Panc1 (cell line): ENCODE data around the gene DKK3. TPM values are rescaled to one million over a fixed set of nuclear protein-coding genes. Genes with fewer than 3 reads are reported as not detected.

Source experiments
- ATAC-seq: fragments of 200-7000 bp; cut with Tn5 transposase; 2 replicates; pipeline ENCODE4 v1.9.1; 2020; ENCODE audit warnings: mild to moderate bottlenecking, moderate library complexity
- BruUV-seq: library from RNA; stranded (reverse); fragments of 400-500 nt; replicated peaks from 2 replicates; lab custom pipeline; 2021; lab: Mats Ljungman, UMichigan
- CTCF ChIA-PET: fragments of 300-600 bp; sonication (Branson Sonifier 250); formaldehyde crosslinking; loops from one replicate; lab custom pipeline; 2022; ENCODE audit warnings: antibody characterized with exemption; lab: Charles Lee
- POLR2A ChIA-PET: fragments of 300-600 bp; sonication (Branson Sonifier 250); formaldehyde crosslinking; loops from one replicate; lab custom pipeline; 2022; ENCODE audit warnings: antibody characterized with exemption; lab: Charles Lee
- DNase-seq: peaks from one replicate; pipeline ENCODE4 v3.0.0-alpha.2; 2010; ENCODE audit warnings: low read depth, low spot score
- H3K27ac ChIP-seq: 2 replicates; pipeline ENCODE4 v1.5.1; 2011; ENCODE audit warnings: mild to moderate bottlenecking, low read length, inconsistent platforms
- H3K27me3 ChIP-seq: fragments of 200-500 bp; sonication (Bioruptor generic); 2 replicates; pipeline ENCODE4 v1.6.0; 2014; ENCODE audit warnings: low read length, inconsistent platforms; ENCODE audit not compliant: control insufficient read depth, insufficient read depth
- H3K36me3 ChIP-seq: fragments of 200-500 bp; sonication (Bioruptor generic); 2 replicates; pipeline ENCODE4 v1.5.1; 2014; ENCODE audit warnings: inconsistent platforms, mild to moderate bottlenecking, low read length, moderate library complexity; ENCODE audit not compliant: control insufficient read depth, insufficient read depth
- H3K4me1 ChIP-seq: 2 replicates; pipeline ENCODE4 v1.5.1; 2011; ENCODE audit warnings: inconsistent platforms, mild to moderate bottlenecking, low read length, moderate library complexity; ENCODE audit not compliant: control insufficient read depth, insufficient read depth
- H3K4me3 ChIP-seq, 2 experiments: 2 replicates each; pipeline ENCODE4 v1.5.1; 2011 to 2012; ENCODE audit warnings: low read depth in 2 of 2, low read length in 2 of 2, mild to moderate bottlenecking in 2 of 2, inconsistent platforms in 1 of 2, moderate library complexity in 1 of 2
- H3K9me3 ChIP-seq: fragments of 200-500 bp; sonication (Bioruptor generic); 2 replicates; pipeline ENCODE4 v1.5.1; 2014; ENCODE audit warnings: low read depth, mild to moderate bottlenecking, inconsistent platforms, low read length, moderate library complexity; ENCODE audit not compliant: control insufficient read depth, insufficient read depth
- CTCF ChIP-seq: fragments of 450-650 bp; IDR thresholded peaks from 2 replicates; pipeline ENCODE4 v1.5.1; 2017; ENCODE audit warnings: mild to moderate bottlenecking
- POLR2AphosphoS5 ChIP-seq: IDR thresholded peaks from 2 replicates; pipeline ENCODE4 v1.6.1; 2012; ENCODE audit warnings: mild to moderate bottlenecking, low read depth, low read length, moderate library complexity
- REST ChIP-seq, 2 experiments: IDR thresholded peaks; 2 replicates each; pipeline ENCODE4 v1.6.1; 2011 to 2012; ENCODE audit warnings: low read depth in 2 of 2, control low read depth in 1 of 2, low read length in 1 of 2, mild to moderate bottlenecking in 1 of 2, moderate library complexity in 1 of 2; ENCODE audit not compliant: insufficient read depth in 1 of 2
- SIN3A ChIP-seq: IDR thresholded peaks from 2 replicates; pipeline ENCODE4 v1.6.1; 2012; ENCODE audit warnings: low read depth, mild to moderate bottlenecking, low read length, moderate library complexity, borderline replicate concordance; ENCODE audit not compliant: insufficient read depth
- TCF7L2 ChIP-seq: IDR thresholded peaks from 2 replicates; pipeline ENCODE4 v1.6.1; 2011; ENCODE audit warnings: mild to moderate bottlenecking, low read depth, low read length, inconsistent platforms
- in situ Hi-C: cut with HindIII; loops from 2 replicates; pipeline ENCODE4 v1.10.0; 2016; ENCODE audit warnings: low sequenced_read_pairs, low pct_unique_long_range_greater_than_20kb
- intact Hi-C: fragments of 100-400 bp; cut with micrococcal nuclease; formaldehyde crosslinking; loops from one replicate; pipeline ENCODE4 v1.10.0; 2022; ENCODE audit not compliant: unreplicated experiment
- total RNA-seq: library from RNA; stranded (reverse); gene quantifications from one replicate; pipeline ENCODE4 v1.2.1, GENCODE V29; 2021; ENCODE audit not compliant: unreplicated experiment

Gene DKK3
- total RNA-seq, 1 experiment from 2014 or later: 116 TPM

GRCh38 chr11:11977206-11977938 lies 31.1 kb downstream of the DKK3 start:
- H3K27ac ChIP-seq: peak overlapping the region; percentile 95
- peak; percentile 75 for DNase-seq
- peak overlapping the region in 1 of 2 experiments; percentile 5; a peak in 1 of 4 replicates for H3K4me3 ChIP-seq
- ChIA-PET POLR2A (no interaction called here), CTCF (interaction anchor here (0.6 to 1.9 kb wide), 2 partner anchors 11 to 17 kb away, joined by 9 to 14 read pairs; no protein-coding TSS in a partner anchor)
- peak; percentile 86 for ATAC-seq
- H3K9me3 ChIP-seq: no peaks in the 10 kb centered on the region
- H3K27me3 ChIP-seq: no peaks in the 10 kb centered on the region
- no peaks in the 10 kb centered on the region for H3K36me3 ChIP-seq
- peaks cover 51% of the 10 kb centered on the region for H3K4me1 ChIP-seq
- intact Hi-C loops: loop anchor here (5.0 kb wide), 1 partner anchor 65 kb away; no protein-coding TSS in a partner anchor
- BruUV-seq: no TSS peak
- in situ Hi-C loops: no loop called here
- TF ChIP-seq POLR2AphosphoS5 (no peak; the same call in 1 of the 2 replicates), REST (IDR thresholded peaks at IDR 0.05; ENCODE audit: insufficient read depth in 1 of 2, low read depth in 2 of 2, low read length in 1 of 2) (peak in 1 of 2 experiments; percentile 18; a peak in 1 of 4 replicates)

- DNase-seq (no peak), ATAC-seq (peak; percentile 35)
- POLR2A ChIA-PET: no interaction called here
- intact Hi-C loops (loop anchor here (5.0 kb wide), 1 partner anchor 66 kb away; no protein-coding TSS in a partner anchor), in situ Hi-C loops (no loop called here)
- H3K36me3 ChIP-seq: no peaks in the 10 kb centered on the region
- no peaks in the 10 kb centered on the region for H3K9me3 ChIP-seq
- H3K27ac ChIP-seq: peak overlapping the region; percentile 95
- BruUV-seq: no TSS peak
- TF ChIP-seq CTCF (no peak), POLR2AphosphoS5 (no peak), REST (IDR thresholded peaks at IDR 0.05; ENCODE audit: insufficient read depth in 1 of 2, low read depth in 2 of 2, low read length in 1 of 2) (no peak), SIN3A (no peak), TCF7L2 (no peak)
- peaks cover 51% of the 10 kb centered on the region for H3K4me1 ChIP-seq
- H3K27me3 ChIP-seq: no peaks in the 10 kb centered on the region
- H3K4me3 ChIP-seq: no peak overlapping the region
- CTCF ChIA-PET: interaction anchor here (0.6 to 1.9 kb wide), 2 partner anchors 10 to 17 kb away, joined by 9 to 14 read pairs; no protein-coding TSS in a partner anchor
Measured at GRCh38 chr11:11976481-11977127, 31.8 kb downstream of the DKK3 start.
